ENCODE data around the gene CCDC6. TPM values are rescaled to one million over a fixed set of nuclear protein-coding genes. Genes with fewer than 3 reads are reported as not detected.
A peak's percentile ranks its signal among the peaks of the same experiment; 100 is the strongest.

The CCDC6 gene
- total RNA-seq, 1 experiment from 2014 or later: 58.4 TPM

- Histone ChIP-seq H4K91ac (ENCODE audit: insufficient read length, low read depth, low read length) (no peak overlapping the region), H3T11ph (ENCODE audit: low read length) (no peak overlapping the region), H2BK12ac (ENCODE audit: insufficient read length, low read depth, low read length) (no peak overlapping the region), H4K8ac (replicated peaks; ENCODE audit: insufficient read length, low read depth, low read length) (no peak overlapping the region), H3K4ac (ENCODE audit: low read depth, low read length) (no peak overlapping the region), H3K4me1 (ENCODE audit: insufficient read depth, low read length) (0 out of 2 replicates have a peak, but pooled peaks cover 2% of the 10 kb centered on the region), H3K27ac (ENCODE audit: insufficient read length, low read depth, low read length) (no peak overlapping the region), H4K20me1 (ENCODE audit: control insufficient read depth, insufficient read depth, insufficient read length) (no peaks in the 10 kb centered on the region), H3K4me2 (ENCODE audit: insufficient read depth, insufficient read length, low read length) (no peak overlapping the region), H3K9ac (ENCODE audit: extremely low read depth, insufficient read length, low read length) (no peak overlapping the region), H3K27me3 (ENCODE audit: insufficient read depth, low read length) (no peaks in the 10 kb centered on the region), H3K14ac (ENCODE audit: insufficient read depth, low read length) (no peak overlapping the region), H2BK15ac (ENCODE audit: low read depth, low read length) (no peak overlapping the region), H2BK120ac (ENCODE audit: low read depth, low read length, poor library complexity, severe bottlenecking) (no peak overlapping the region), H2BK20ac (ENCODE audit: low read depth, low read length, poor library complexity, severe bottlenecking) (no peak overlapping the region), H2BK5ac (ENCODE audit: insufficient read length, low read length) (no peak overlapping the region), H2AFZ (ENCODE audit: low read length) (no peak overlapping the region), H4K5ac (ENCODE audit: insufficient read length, low read depth, low read length) (no peak overlapping the region), H2AK5ac (ENCODE audit: insufficient read length, low read length) (no peak overlapping the region), H3K56ac (ENCODE audit: insufficient read length, low read depth, low read length) (no peak overlapping the region), H3K79me1 (ENCODE audit: insufficient read depth, low read depth, low read length, poor library complexity, severe bottlenecking) (peaks cover 9% of the 10 kb centered on the region), H3K23me2 (ENCODE audit: insufficient read length, low read depth, low read length, poor library complexity, severe bottlenecking) (no peaks in the 10 kb centered on the region), H3K18ac (ENCODE audit: insufficient read length, low read depth, low read length) (no peak overlapping the region), H3K9me3 (ENCODE audit: control insufficient read depth, low read depth, low read length) (no peaks in the 10 kb centered on the region), H3K79me2 (ENCODE audit: insufficient read depth, low read length) (peaks cover 5% of the 10 kb centered on the region; the same call in 1 of the 2 replicates), H3K23ac (ENCODE audit: insufficient read length, low read depth, low read length) (no peak overlapping the region)
- peaks cover 7 to 19% (median 17%) of the 10 kb centered on the region in 3 experiments; a peak in 6 of 7 replicates for H3K36me3 Mint-ChIP-seq (ENCODE audit: insufficient read depth in 1 of 3, low read depth in 3 of 3)
- no peak for DNase-seq
- H3K27ac Mint-ChIP-seq: peak overlapping the region in 1 of 3 experiments; percentile 61; a peak in 1 of 7 replicates
- H3K4me1 Mint-ChIP-seq: peaks cover 20 to 45% of the 10 kb centered on the region in 2 experiments
- no peak for TF ChIP-seq CTCF (conservative IDR thresholded peaks at IDR 0.05)
- no peaks in the 10 kb centered on the region for H3K9me3 Mint-ChIP-seq
- no peak overlapping the region for H3K4me3 Mint-ChIP-seq
- no CpG with 5 or more reads among the region's 2 CpGs for WGBS (ENCODE audit: extremely low coverage, insufficient read length, low lambda C conversion rate)
- H3K27me3 Mint-ChIP-seq (ENCODE audit: low read depth): no peaks in the 10 kb centered on the region
These were observed 73.8 kb downstream of the CCDC6 start for GRCh38 chr10:59832506-59832905.
